Liver (tissue), 9 donors: Measurements from ENCODE around the gene LGALSL. TPM values are rescaled to one million over a fixed set of nuclear protein-coding genes. Genes with fewer than 3 reads are reported as not detected.

ENCODE experiments used
- DNase-seq: peaks from one replicate; pipeline ENCODE4 v3.0.0-alpha.2; 2017; ENCODE audit warnings: low spot score
- H3K27ac ChIP-seq, 2 donors: one replicate each; pipeline ENCODE4 v1.7.0; 2013; ENCODE audit warnings: inconsistent platforms in 2 of 2, low read length in 2 of 2, control low read depth in 1 of 2, low read depth in 1 of 2, mild to moderate bottlenecking in 1 of 2
- H3K27me3 ChIP-seq, 4 donors: one replicate each; pipeline versions ENCODE4 v1.6.1 to v1.7.0; 2013; ENCODE audit warnings: low read length in 3 of 4, inconsistent platforms in 1 of 4, mild to moderate bottlenecking in 1 of 4, moderate library complexity in 1 of 4; ENCODE audit not compliant: control insufficient read depth in 4 of 4, insufficient read depth in 4 of 4
- H3K36me3 ChIP-seq, 4 donors: one replicate each; pipeline versions ENCODE4 v1.6.1 to v1.7.0; 2013; ENCODE audit warnings: low read length in 3 of 4, mild to moderate bottlenecking in 3 of 4, low read depth in 1 of 4, moderate library complexity in 1 of 4; ENCODE audit not compliant: control insufficient read depth in 4 of 4, insufficient read depth in 3 of 4
- H3K4me1 ChIP-seq, 4 donors: one replicate each; pipeline versions ENCODE4 v1.6.1 to v1.7.0; 2013; ENCODE audit warnings: low read length in 3 of 4, mild to moderate bottlenecking in 3 of 4, moderate library complexity in 1 of 4; ENCODE audit not compliant: control insufficient read depth in 4 of 4, insufficient read depth in 4 of 4
- H3K4me3 ChIP-seq, 3 donors: one replicate each; pipeline versions ENCODE4 v1.6.1 to v1.7.0; 2013; ENCODE audit warnings: low read length in 3 of 3, control low read depth in 1 of 3, low read depth in 1 of 3, mild to moderate bottlenecking in 1 of 3
- H3K9ac ChIP-seq, 2 donors: one replicate each; pipeline ENCODE4 v1.7.0; 2013; ENCODE audit warnings: low read length in 2 of 2, mild to moderate bottlenecking in 2 of 2, moderate library complexity in 2 of 2, control low read depth in 1 of 2, low read depth in 1 of 2
- H3K9me3 ChIP-seq, 4 donors: one replicate each; pipeline versions ENCODE4 v1.6.1 to v1.7.0; 2013; ENCODE audit warnings: low read length in 3 of 4; ENCODE audit not compliant: control insufficient read depth in 4 of 4
- EGR1 ChIP-seq, 2 donors: IDR thresholded peaks; 2 replicates each; pipeline ENCODE4 v1.6.1; 2016 to 2018; ENCODE audit warnings: antibody characterized with exemption in 2 of 2, low read depth in 2 of 2
- FOXA1 ChIP-seq: IDR thresholded peaks from 2 replicates; pipeline ENCODE4 v1.6.1; 2016; ENCODE audit warnings: antibody characterized with exemption
- FOXA2 ChIP-seq: IDR thresholded peaks from 2 replicates; pipeline ENCODE4 v1.6.1; 2016; ENCODE audit warnings: antibody characterized with exemption
- GABPA ChIP-seq, 2 donors: IDR thresholded peaks in 1 of 2; conservative IDR thresholded peaks in 1 of 2; 2 replicates each; pipeline ENCODE4 v1.6.1; 2016; ENCODE audit warnings: antibody characterized with exemption in 2 of 2, mild to moderate bottlenecking in 1 of 2, moderate library complexity in 1 of 2
- HNF4A ChIP-seq, 2 donors: conservative IDR thresholded peaks; 2 replicates each; pipeline ENCODE4 v1.6.1; 2016; ENCODE audit warnings: antibody characterized with exemption in 2 of 2, mild to moderate bottlenecking in 2 of 2
- HNF4G ChIP-seq: IDR thresholded peaks from 2 replicates; pipeline ENCODE4 v1.6.1; 2016; ENCODE audit warnings: antibody characterized with exemption
- JUND ChIP-seq, 2 donors: IDR thresholded peaks; 2 replicates each; pipeline ENCODE4 v1.6.1; 2016; ENCODE audit warnings: antibody characterized with exemption in 2 of 2
- NR2F2 ChIP-seq: IDR thresholded peaks from 2 replicates; pipeline ENCODE4 v1.6.1; 2016; ENCODE audit warnings: antibody characterized with exemption
- RXRA ChIP-seq, 2 donors: IDR thresholded peaks; 2 replicates each; pipeline ENCODE4 v1.6.1; 2017 to 2018; ENCODE audit warnings: antibody characterized with exemption in 2 of 2, mild to moderate bottlenecking in 1 of 2
- SP1 ChIP-seq: IDR thresholded peaks from 2 replicates; pipeline ENCODE4 v1.6.1; 2018; ENCODE audit warnings: antibody characterized with exemption, mild to moderate bottlenecking
- YY1 ChIP-seq: IDR thresholded peaks from 2 replicates; pipeline ENCODE4 v1.6.1; 2016; ENCODE audit warnings: antibody characterized with exemption, mild to moderate bottlenecking
- WGBS: extraction: QIAGEN DNeasy Blood & Tissue Kit; methylation state at CpG from one replicate; pipeline ENCODE4 v1.1.7; 2013; 5-methylcytosine and 5-hydroxymethylcytosine counted together
- polyA plus RNA-seq, 2 donors: library from polyadenylated mRNA; stranded (reverse) in 1 of 2; unstranded in 1 of 2; fragments of 200-250 nt in 1 of 2; fragments of >200 nt in 1 of 2; fragmentation: Nextera tagmentation in 1 of 2; extraction: Ambion mirVana in 1 of 2; gene quantifications; one replicate each; pipeline versions ENCODE4 v1.2.1 to v1.2.3, GENCODE V29; 2013 to 2015
- total RNA-seq, 2 donors: library from RNA; depleted of rRNA; stranded (reverse); fragments of >200 nt; gene quantifications; one replicate each; pipeline ENCODE4 v1.2.3, GENCODE V29; 2014
- TF ChIP-seq, protein P1 (sequence below): IDR thresholded peaks from 2 replicates; pipeline ENCODE4 v1.6.1; 2016; ENCODE audit warnings: antibody characterized with exemption, mild to moderate bottlenecking
- TF ChIP-seq, protein P2 (sequence below): IDR thresholded peaks from 2 replicates; pipeline ENCODE4 v1.6.1; 2016; ENCODE audit warnings: antibody characterized with exemption
- TF ChIP-seq, protein P3 (sequence below): IDR thresholded peaks from 2 replicates; pipeline ENCODE4 v1.6.1; 2016; ENCODE audit warnings: antibody characterized with exemption
- donor health status: healthy.
- donor health status: healthy.
- donor health status: healthy.
- donor health status: healthy.
- donor health status: healthy.

Gene LGALSL
- total and polyA plus RNA-seq, 4 donors, result 2.4 to 8.7 (median 3.8) TPM

DNA sequence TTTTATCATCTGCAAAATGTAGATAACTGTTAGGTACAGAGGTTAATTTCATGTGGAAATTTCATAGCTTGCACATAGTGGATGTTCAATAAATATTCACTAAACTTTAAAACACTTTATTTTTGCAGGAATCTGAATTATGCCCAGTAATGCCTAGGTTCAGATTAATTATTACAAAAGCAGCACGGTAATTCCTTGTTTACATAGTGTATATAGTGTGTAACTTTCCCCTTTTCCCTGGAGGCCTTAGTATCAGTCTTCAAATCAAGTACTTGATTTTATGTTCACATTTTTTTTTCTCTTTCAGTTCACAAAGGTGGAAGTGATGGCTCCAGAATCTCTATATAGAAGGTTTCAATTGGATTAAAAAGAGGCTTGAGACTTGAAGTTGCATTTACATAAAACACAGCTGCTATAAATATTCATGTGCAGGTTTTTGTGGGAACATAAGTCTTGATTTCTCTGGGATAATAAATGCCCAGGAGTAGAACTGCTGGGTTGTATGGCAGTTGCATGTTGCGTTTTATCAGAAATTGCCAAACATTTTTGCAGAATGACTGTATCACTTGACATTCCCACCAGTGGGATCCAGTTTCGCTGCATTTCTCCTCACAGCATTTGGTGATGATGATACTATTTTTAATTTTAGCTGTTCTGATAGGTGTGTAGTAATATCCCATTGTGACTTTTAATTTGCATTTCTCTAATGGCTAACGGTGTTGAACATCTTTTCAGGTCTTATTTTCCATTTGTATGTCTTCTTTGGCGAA, 27.6 kb upstream of the LGALSL start:
- Histone ChIP-seq H3K36me3 (no peaks in the 10 kb centered on the region), H3K9me3 (no peaks in the 10 kb centered on the region), H3K9ac (no peak overlapping the region), H3K27me3 (no peaks in the 10 kb centered on the region), H3K27ac (no peak overlapping the region), H3K4me1 (peaks cover 0 to 5% (median 1%) of the 10 kb centered on the region in 4 donors), H3K4me3 (no peak overlapping the region)
- no peak for DNase-seq
- WGBS, result 59% methylated on average over 5 of the region's 5 CpGs
- TF ChIP-seq FOXA2 (peak; percentile 90), FOXA1 (peak; percentile 38), GABPA (IDR thresholded peaks at IDR 0.05 in 1 of 2, conservative IDR thresholded peaks at IDR 0.05 in 1 of 2) (no peak)

DNA sequence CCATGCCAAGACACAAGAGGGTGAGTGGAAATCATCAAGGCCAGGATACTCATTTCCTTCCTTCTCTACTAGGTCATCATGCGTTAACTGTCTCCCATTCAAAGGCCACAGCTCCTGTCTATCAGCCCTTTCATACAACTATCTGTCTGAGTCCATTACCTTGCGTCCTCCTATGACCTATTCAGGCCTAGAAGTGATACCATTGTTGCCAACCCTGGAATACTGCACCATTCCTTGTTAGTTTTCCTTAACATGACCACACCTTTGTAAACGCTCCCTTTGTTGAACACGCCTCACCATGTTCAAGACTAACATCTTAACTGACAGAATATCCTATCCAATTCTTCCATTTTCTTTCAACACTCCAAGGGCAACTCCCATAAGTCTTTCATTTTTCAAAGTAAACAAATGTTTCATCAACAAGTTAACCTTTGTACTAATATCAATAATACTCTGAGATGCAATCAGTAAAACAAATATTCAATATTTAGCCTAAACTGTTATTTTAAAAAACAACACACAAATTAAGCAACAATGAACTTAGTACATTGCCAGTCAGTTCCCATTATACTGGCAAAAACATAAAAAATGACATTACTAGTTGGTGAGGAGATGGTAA, 19.8 kb upstream of the LGALSL start:
- Histone ChIP-seq H3K27me3 (no peaks in the 10 kb centered on the region), H3K27ac (no peak overlapping the region), H3K9ac (no peak overlapping the region), H3K36me3 (no peaks in the 10 kb centered on the region), H3K4me1 (peaks cover 0 to 9% (median 5%) of the 10 kb centered on the region in 4 donors), H3K9me3 (no peaks in the 10 kb centered on the region), H3K4me3 (no peak overlapping the region)
- no peak for DNase-seq
- 64% methylated on average over 4 of the region's 4 CpGs for WGBS
- peak; percentile 28 to 42 for TF ChIP-seq RXRA (IDR thresholded peaks at IDR 0.05)
- TF ChIP-seq FOXA2, result no peak
- TF ChIP-seq YY1, result peak; percentile 51
- no peak for TF ChIP-seq GABPA (IDR thresholded peaks at IDR 0.05 in 1 of 2, conservative IDR thresholded peaks at IDR 0.05 in 1 of 2)
- TF ChIP-seq, protein P1, sequence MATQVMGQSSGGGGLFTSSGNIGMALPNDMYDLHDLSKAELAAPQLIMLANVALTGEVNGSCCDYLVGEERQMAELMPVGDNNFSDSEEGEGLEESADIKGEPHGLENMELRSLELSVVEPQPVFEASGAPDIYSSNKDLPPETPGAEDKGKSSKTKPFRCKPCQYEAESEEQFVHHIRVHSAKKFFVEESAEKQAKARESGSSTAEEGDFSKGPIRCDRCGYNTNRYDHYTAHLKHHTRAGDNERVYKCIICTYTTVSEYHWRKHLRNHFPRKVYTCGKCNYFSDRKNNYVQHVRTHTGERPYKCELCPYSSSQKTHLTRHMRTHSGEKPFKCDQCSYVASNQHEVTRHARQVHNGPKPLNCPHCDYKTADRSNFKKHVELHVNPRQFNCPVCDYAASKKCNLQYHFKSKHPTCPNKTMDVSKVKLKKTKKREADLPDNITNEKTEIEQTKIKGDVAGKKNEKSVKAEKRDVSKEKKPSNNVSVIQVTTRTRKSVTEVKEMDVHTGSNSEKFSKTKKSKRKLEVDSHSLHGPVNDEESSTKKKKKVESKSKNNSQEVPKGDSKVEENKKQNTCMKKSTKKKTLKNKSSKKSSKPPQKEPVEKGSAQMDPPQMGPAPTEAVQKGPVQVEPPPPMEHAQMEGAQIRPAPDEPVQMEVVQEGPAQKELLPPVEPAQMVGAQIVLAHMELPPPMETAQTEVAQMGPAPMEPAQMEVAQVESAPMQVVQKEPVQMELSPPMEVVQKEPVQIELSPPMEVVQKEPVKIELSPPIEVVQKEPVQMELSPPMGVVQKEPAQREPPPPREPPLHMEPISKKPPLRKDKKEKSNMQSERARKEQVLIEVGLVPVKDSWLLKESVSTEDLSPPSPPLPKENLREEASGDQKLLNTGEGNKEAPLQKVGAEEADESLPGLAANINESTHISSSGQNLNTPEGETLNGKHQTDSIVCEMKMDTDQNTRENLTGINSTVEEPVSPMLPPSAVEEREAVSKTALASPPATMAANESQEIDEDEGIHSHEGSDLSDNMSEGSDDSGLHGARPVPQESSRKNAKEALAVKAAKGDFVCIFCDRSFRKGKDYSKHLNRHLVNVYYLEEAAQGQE, result no peak
- TF ChIP-seq EGR1 (IDR thresholded peaks at IDR 0.05; ENCODE audit: low read depth in 2 of 2), result peak in 1 of 2 donors; percentile 11
- no peak for TF ChIP-seq JUND (IDR thresholded peaks at IDR 0.05)
- TF ChIP-seq, protein P2, sequence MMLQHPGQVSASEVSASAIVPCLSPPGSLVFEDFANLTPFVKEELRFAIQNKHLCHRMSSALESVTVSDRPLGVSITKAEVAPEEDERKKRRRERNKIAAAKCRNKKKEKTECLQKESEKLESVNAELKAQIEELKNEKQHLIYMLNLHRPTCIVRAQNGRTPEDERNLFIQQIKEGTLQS, result no peak
- TF ChIP-seq SP1, result no peak
- peak; percentile 63 to 72 for TF ChIP-seq HNF4A (conservative IDR thresholded peaks at IDR 0.05)
- no peak for TF ChIP-seq NR2F2
- TF ChIP-seq, protein P3, sequence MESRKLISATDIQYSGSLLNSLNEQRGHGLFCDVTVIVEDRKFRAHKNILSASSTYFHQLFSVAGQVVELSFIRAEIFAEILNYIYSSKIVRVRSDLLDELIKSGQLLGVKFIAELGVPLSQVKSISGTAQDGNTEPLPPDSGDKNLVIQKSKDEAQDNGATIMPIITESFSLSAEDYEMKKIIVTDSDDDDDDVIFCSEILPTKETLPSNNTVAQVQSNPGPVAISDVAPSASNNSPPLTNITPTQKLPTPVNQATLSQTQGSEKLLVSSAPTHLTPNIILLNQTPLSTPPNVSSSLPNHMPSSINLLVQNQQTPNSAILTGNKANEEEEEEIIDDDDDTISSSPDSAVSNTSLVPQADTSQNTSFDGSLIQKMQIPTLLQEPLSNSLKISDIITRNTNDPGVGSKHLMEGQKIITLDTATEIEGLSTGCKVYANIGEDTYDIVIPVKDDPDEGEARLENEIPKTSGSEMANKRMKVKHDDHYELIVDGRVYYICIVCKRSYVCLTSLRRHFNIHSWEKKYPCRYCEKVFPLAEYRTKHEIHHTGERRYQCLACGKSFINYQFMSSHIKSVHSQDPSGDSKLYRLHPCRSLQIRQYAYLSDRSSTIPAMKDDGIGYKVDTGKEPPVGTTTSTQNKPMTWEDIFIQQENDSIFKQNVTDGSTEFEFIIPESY, result no peak
- no peak for TF ChIP-seq HNF4G
